Heart left ventricle (tissue), 16 donors: ENCODE measurements around the gene KRT9. TPM values are rescaled to one million over a fixed set of nuclear protein-coding genes. Genes with fewer than 3 reads are reported as not detected.

Experiments
- ATAC-seq, 4 donors: fragments of 200-7000 bp; cut with Tn5 transposase; one replicate each; pipeline ENCODE4 v1.9.1; 2020 to 2022; ENCODE audit warnings: moderate library complexity in 4 of 4, mild to moderate bottlenecking in 3 of 4, moderate number of reproducible peaks in 1 of 4
- DNase-seq, 5 donors: peaks; one replicate each; pipeline ENCODE4 v3.0.0-alpha.2; 2020
- H3K27ac ChIP-seq, 12 donors: fragments of 200-600 bp; sonication (generic) in 4 of 12; one replicate each; pipeline versions ENCODE4 v1.5.0 to v1.8.0; 2016 to 2022; ENCODE audit warnings: mild to moderate bottlenecking in 2 of 12
- H3K27me3 ChIP-seq, 9 donors: fragments of 200-600 bp; sonication (generic) in 2 of 9; one replicate each; pipeline versions ENCODE4 v1.5.1 to v1.8.0; 2016 to 2022; ENCODE audit warnings: mild to moderate bottlenecking in 3 of 9
- H3K36me3 ChIP-seq, 9 donors: fragments of 200-600 bp; sonication (generic) in 2 of 9; one replicate each; pipeline versions ENCODE4 v1.5.0 to v1.8.0; 2018 to 2022; ENCODE audit warnings: mild to moderate bottlenecking in 2 of 9
- H3K4me1 ChIP-seq, 12 donors: fragments of 200-600 bp; sonication (generic) in 4 of 12; one replicate each; pipeline versions ENCODE4 v1.5.0 to v1.8.0; 2016 to 2022; ENCODE audit warnings: mild to moderate bottlenecking in 3 of 12
- H3K4me3 ChIP-seq, 12 donors: fragments of 200-600 bp; sonication (generic) in 4 of 12; one replicate each; pipeline versions ENCODE4 v1.5.0 to v1.8.0; 2017 to 2022; ENCODE audit warnings: mild to moderate bottlenecking in 9 of 12, moderate library complexity in 4 of 12
- H3K9me3 ChIP-seq, 12 donors: fragments of 200-600 bp; sonication (generic) in 4 of 12; one replicate each; pipeline versions ENCODE4 v1.5.0 to v1.8.0; 2016 to 2022; ENCODE audit warnings: mild to moderate bottlenecking in 1 of 12
- POLR2A ChIP-seq, 2 donors: fragments of 450-650 bp; IDR thresholded peaks; one replicate each; pipeline ENCODE4 v1.6.1; 2017; ENCODE audit warnings: antibody characterized with exemption in 2 of 2, mild to moderate bottlenecking in 2 of 2, moderate library complexity in 2 of 2
- WGBS, 4 donors: extraction: QIAGEN DNeasy Blood & Tissue Kit in 2 of 4; methylation state at CpG; one replicate each; pipeline versions ENCODE4 v1.1.5 to v1.1.7; 2013 to 2018; 5-methylcytosine and 5-hydroxymethylcytosine counted together
- intact Hi-C, 10 donors: fragments of 100-400 bp; cut with DNase I; formaldehyde crosslinking; loops; one replicate each; pipeline versions ENCODE4 v1.11.1 to v1.14.2; 2022
- polyA plus RNA-seq, 2 donors: library from polyadenylated mRNA; stranded (reverse); fragments of 200-250 nt; gene quantifications; one replicate each; pipeline ENCODE4 v1.2.3, GENCODE V29; 2013
- total RNA-seq, 9 donors: library from RNA; depleted of rRNA in 2 of 9; stranded (reverse); fragments of >200 nt in 2 of 9; fragmentation: NEBNext Ultra II Directional in 3 of 9; extraction: Animal tissue kit (Norgen Biotek cat#: 25700) in 3 of 9; gene quantifications; one replicate each; pipeline versions ENCODE4 v1.1.0 to v1.2.4, GENCODE V29; 2016 to 2023
- TF ChIP-seq, protein P1 (sequence below), 12 donors: fragments of 200-600 bp; sonication (generic) in 4 of 12; IDR thresholded peaks; one replicate each; pipeline versions ENCODE4 v1.5.0 to v1.8.0; 2018 to 2022; ENCODE audit warnings: antibody characterized with exemption in 12 of 12, mild to moderate bottlenecking in 5 of 12
- donor health status: ischemic (EF 13 %, LVEDD 7.1; RV severe dilation, severe dysfunction).
- donor health status: healthy with polysubstance abuse.
- donor health status: DM: no; HTN: yes; CAD: no.
- donor health status: DM: no; HTN: no; CAD: no.
- donor health status: ischemic (EF 25% LVEDD 6.9; RV normal size, moderate dysfunction).
- donor health status: ischemic (EF 25% LVEDD 5.7; RV mildly dilated, moderate dysfunction).
- donor health status: healthy.
- donor health status: DM: yes; HTN: yes; CAD: no.
- donor health status: ischemic (EF 35%, LVEDD 5.7; RV mildly dilated, moderate dysfunction).
- donor health status: nonischemic (EF 11% LVEDD 7.7; RV severe dilation, severe dysfunction).
- donor health status: DM: yes; HTN: yes; CAD: no.
- donor health status: PGD.
- donor health status: ischemic (EF 29% LVEDD 5.4; RV normal size, mild dysfunction).
- donor health status: nonischemic (EF 23%, LVEDD 6.1; RV moderate dilation, normal function).

KRT9 gene
- total and polyA plus RNA-seq, 11 donors: not detected

DNA sequence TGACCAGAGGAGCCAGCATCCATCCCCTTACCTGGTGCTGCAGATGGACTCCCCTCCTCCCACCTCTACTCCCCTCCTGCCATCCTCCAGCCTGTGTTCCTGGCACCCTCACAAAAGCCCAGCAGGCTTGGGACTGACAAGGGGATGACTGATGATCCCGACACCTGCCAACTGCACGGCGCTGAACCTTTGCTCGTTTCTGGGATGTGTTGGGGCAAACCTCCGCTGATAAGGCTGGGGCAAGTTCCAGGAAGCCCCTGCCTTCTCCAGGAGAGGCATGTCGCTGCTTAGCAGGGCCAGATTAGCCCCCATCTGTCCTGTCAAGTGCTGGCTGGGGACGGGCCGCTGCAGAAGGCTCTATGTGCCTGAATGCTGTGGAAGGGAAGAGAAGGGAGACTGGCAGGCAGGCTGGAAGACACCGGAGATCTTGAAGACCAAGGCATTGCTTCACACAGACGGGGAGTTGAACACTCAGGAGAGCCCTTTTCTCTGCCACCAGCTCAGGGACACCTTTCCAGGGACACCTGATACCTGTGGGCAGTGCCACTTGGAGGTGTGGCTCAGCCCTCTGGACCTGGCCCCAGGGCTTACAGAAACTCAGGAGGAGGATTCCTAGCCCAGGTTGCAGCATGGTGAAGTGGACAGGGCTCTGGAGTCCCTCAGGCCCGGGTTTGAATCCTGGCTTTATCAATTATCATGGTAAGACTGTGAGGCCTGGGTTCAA is 52.2 kb downstream of the KRT9 start:
- DNase-seq: peak in 1 of 5 donors; percentile 20
- ATAC-seq: no peak
- intact Hi-C loops: no loop called here
- H3K36me3 ChIP-seq: no peaks in the 10 kb centered on the region
- peaks cover 0 to 45% (median 7%) of the 10 kb centered on the region in 9 donors for H3K27me3 ChIP-seq
- 25 to 33% (median 29%) methylated on average over 5 to 11 of the region's 11 CpGs for WGBS, 4 donors
- H3K9me3 ChIP-seq: no peaks in the 10 kb centered on the region
- H3K4me1 ChIP-seq: no peaks in the 10 kb centered on the region
- no peak overlapping the region for H3K4me3 ChIP-seq
- no peak for TF ChIP-seq POLR2A (IDR thresholded peaks at IDR 0.05)
- TF ChIP-seq, protein P1, sequence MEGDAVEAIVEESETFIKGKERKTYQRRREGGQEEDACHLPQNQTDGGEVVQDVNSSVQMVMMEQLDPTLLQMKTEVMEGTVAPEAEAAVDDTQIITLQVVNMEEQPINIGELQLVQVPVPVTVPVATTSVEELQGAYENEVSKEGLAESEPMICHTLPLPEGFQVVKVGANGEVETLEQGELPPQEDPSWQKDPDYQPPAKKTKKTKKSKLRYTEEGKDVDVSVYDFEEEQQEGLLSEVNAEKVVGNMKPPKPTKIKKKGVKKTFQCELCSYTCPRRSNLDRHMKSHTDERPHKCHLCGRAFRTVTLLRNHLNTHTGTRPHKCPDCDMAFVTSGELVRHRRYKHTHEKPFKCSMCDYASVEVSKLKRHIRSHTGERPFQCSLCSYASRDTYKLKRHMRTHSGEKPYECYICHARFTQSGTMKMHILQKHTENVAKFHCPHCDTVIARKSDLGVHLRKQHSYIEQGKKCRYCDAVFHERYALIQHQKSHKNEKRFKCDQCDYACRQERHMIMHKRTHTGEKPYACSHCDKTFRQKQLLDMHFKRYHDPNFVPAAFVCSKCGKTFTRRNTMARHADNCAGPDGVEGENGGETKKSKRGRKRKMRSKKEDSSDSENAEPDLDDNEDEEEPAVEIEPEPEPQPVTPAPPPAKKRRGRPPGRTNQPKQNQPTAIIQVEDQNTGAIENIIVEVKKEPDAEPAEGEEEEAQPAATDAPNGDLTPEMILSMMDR (IDR thresholded peaks at IDR 0.05): no peak
- no peak overlapping the region for H3K27ac ChIP-seq

DNA sequence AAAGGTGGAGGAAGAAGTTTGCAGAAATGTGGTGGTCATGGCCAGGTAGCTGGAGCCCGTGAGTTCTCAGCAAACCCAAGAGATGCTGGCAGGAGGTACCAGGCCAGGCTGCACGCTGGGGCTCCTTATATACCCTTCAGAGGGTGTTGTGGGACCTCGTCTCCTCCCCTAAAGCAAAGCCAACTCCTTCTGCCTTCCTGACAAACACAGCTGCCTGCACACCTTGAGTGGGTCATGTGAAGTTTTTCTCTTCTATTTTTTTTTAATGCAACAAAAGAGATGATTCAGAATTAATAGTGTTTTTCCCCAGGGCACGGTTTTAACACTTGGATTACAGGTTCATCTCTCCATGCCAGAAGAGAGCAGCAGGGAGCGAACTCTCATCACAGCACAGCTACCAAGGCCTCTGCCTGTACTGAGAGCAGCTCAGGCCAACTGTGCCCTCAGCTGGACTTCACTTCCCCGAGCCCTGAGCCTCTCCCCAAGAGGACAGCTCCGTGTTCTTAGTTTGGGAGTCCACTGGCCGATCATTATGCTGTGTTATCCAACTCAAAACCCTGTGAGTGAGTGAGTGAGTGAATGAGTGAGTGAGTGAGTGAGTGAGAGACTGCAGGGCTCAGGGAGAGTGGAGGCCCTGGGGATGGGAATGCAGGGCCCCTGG is 52.9 kb downstream of the KRT9 start, which contains the start of gene KRT15:
Gene KRT15, minus strand, starts transcription at position 102 of the 661 bp plus-strand sequence. Its CDS starts 63 bp downstream, at position 39.
- peaks cover 0 to 49% (median 7%) of the 10 kb centered on the region in 9 donors for H3K27me3 ChIP-seq
- 52 to 72% (median 62%) methylated on average over 8 of the region's 8 CpGs for WGBS, 4 donors
- TF ChIP-seq POLR2A (IDR thresholded peaks at IDR 0.05): no peak
- H3K4me3 ChIP-seq: no peak within 1 kb of the TSS
- no peaks in the 10 kb centered on the region for H3K9me3 ChIP-seq
- DNase-seq (no peak), ATAC-seq (no peak)
- no peak within 1 kb of the TSS for H3K27ac ChIP-seq
- intact Hi-C loops: no loop called here
- no peaks in the 10 kb centered on the region for H3K36me3 ChIP-seq
- H3K4me1 ChIP-seq: no peaks in the 10 kb centered on the region

DNA sequence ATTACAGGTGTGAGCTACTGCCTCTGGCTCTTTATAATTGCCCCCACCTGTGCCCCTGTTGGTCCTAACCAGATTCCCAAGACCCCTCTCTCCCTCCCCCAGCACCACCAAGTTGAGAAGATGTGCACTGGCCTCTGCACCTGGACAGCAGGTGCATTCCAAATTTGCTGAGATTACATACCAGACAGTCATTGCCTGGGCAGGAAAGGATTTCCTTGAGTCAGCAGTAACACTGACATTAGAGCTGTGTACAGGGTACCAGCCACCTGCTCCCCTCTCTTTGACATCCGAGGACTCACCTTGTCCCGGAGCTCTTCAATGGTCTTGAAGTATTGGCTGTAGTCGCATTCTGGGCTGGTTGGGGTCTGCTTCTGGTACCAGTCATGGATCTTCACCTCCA is 53.8 kb downstream of the KRT9 start:
- no peak overlapping the region for H3K4me3 ChIP-seq
- ATAC-seq (no peak), DNase-seq (no peak)
- H3K27ac ChIP-seq: no peak overlapping the region
- no peaks in the 10 kb centered on the region for H3K9me3 ChIP-seq
- TF ChIP-seq POLR2A (IDR thresholded peaks at IDR 0.05): no peak
- TF ChIP-seq, protein P1 (IDR thresholded peaks at IDR 0.05): no peak
- H3K36me3 ChIP-seq: no peaks in the 10 kb centered on the region
- intact Hi-C loops: no loop called here
- peaks cover 0 to under 1% (median 0%) of the 10 kb centered on the region in 12 donors for H3K4me1 ChIP-seq
- 82 to 93% (median 87%) methylated on average over 2 to 3 of the region's 3 CpGs for whole genome bisulfite sequencing, 4 donors
- peaks cover 0 to 45% (median 7%) of the 10 kb centered on the region in 9 donors for H3K27me3 ChIP-seq

DNA sequence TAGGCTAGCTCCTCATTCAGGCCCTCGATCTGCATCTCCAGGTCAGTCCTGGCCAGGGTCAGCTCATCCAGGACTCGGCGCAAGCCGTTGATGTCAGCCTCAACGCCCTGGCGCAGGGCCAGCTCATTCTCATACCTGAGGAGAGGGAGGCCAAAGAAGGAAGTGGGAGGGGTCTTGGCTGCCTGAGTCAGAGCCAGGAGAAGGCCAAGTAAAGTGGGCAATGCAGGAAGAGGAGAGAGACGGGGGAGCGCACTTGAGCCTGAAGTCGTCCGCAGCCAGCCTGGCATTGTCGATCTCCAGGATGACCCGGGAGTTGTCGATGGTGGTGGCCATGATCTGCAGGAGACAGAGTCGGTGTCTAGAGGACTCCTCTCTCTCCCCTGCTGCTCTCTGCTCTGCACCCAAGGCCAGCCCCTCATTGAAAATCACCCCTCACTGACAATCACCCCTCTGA is 55.0 kb downstream of the KRT9 start:
- TF ChIP-seq POLR2A (IDR thresholded peaks at IDR 0.05): no peak
- TF ChIP-seq, protein P1 (IDR thresholded peaks at IDR 0.05): no peak
- Histone ChIP-seq H3K27ac (no peak overlapping the region), H3K9me3 (no peaks in the 10 kb centered on the region), H3K36me3 (no peaks in the 10 kb centered on the region), H3K4me1 (peaks cover 0 to 4% (median 0%) of the 10 kb centered on the region in 12 donors), H3K4me3 (no peak overlapping the region), H3K27me3 (peaks cover 0 to 39% (median 7%) of the 10 kb centered on the region in 9 donors)
- ATAC-seq (no peak), DNase-seq (no peak)
- 76 to 87% (median 81%) methylated on average over 14 of the region's 14 CpGs for WGBS, 4 donors
- intact Hi-C loops: no loop called here
